PC-9 (cell line): Measurements from ENCODE around the gene FOLR1. TPM values are rescaled to one million over a fixed set of nuclear protein-coding genes. Genes with fewer than 3 reads are reported as not detected.

Experiments
- BruUV-seq: library from RNA; stranded (reverse); fragments of 400-500 nt; replicated peaks from 2 replicates; lab custom pipeline; 2021; lab: Mats Ljungman, UMichigan
- CTCF ChIA-PET: fragments of 300-600 bp; sonication (Branson Sonifier 250); formaldehyde crosslinking; loops from one replicate; lab custom pipeline; 2022; ENCODE audit warnings: antibody characterized with exemption; lab: Charles Lee
- POLR2A ChIA-PET: fragments of 300-600 bp; sonication (Branson Sonifier 250); formaldehyde crosslinking; loops from one replicate; lab custom pipeline; 2022; ENCODE audit warnings: antibody characterized with exemption; ENCODE audit not compliant: unreplicated experiment; lab: Charles Lee
- DNase-seq, 2 experiments: peaks; one replicate each; pipeline versions ENCODE4 v3.0.0 to v3.0.0-alpha.2; 2015 to 2022; ENCODE audit warnings: mixed read lengths in 1 of 2
- H2AFZ ChIP-seq: fragments of 200-600 bp; sonication (generic); 2 replicates; pipeline ENCODE4 v1.8.1; 2017; ENCODE audit warnings: antibody characterized with exemption
- H3F3A ChIP-seq: fragments of 200-600 bp; sonication (generic); 2 replicates; pipeline ENCODE4 v1.8.1; 2017; ENCODE audit warnings: antibody characterized with exemption, mild to moderate bottlenecking, low read depth; ENCODE audit not compliant: insufficient read depth
- H3K27ac ChIP-seq: fragments of 200-600 bp; sonication (generic); 2 replicates; pipeline ENCODE4 v1.6.1; 2016; ENCODE audit warnings: mixed run types
- H3K27me3 ChIP-seq: fragments of 200-600 bp; sonication (generic); 2 replicates; pipeline ENCODE4 v1.6.1; 2016; ENCODE audit warnings: low read depth, mixed run types; ENCODE audit not compliant: insufficient read depth
- H3K36me3 ChIP-seq: fragments of 200-600 bp; sonication (generic); 2 replicates; pipeline ENCODE4 v1.6.1; 2016; ENCODE audit warnings: low read depth, mixed run types
- H3K4me1 ChIP-seq: fragments of 200-600 bp; sonication (generic); replicated peaks from 2 replicates; pipeline ENCODE4 v1.6.1; 2016; ENCODE audit warnings: mixed run types; ENCODE audit not compliant: insufficient read depth
- H3K4me2 ChIP-seq: fragments of 200-600 bp; sonication (generic); 2 replicates; pipeline ENCODE4 v1.6.1; 2017; ENCODE audit warnings: mixed run types
- H3K4me3 ChIP-seq: fragments of 200-600 bp; sonication (generic); 2 replicates; pipeline ENCODE4 v1.6.1; 2016; ENCODE audit warnings: mixed run types
- H3K79me2 ChIP-seq: fragments of 200-600 bp; sonication (generic); 2 replicates; pipeline ENCODE4 v1.6.1; 2017; ENCODE audit warnings: low read depth, mixed run types
- H3K9me2 ChIP-seq: fragments of 200-600 bp; sonication (generic); 2 replicates; pipeline ENCODE4 v1.8.1; 2017; ENCODE audit warnings: mild to moderate bottlenecking; ENCODE audit not compliant: insufficient read depth
- H3K9me3 ChIP-seq: fragments of 200-600 bp; sonication (generic); 2 replicates; pipeline ENCODE4 v1.8.1; 2016; ENCODE audit warnings: low read depth; ENCODE audit not compliant: insufficient read depth
- H4K20me1 ChIP-seq: fragments of 200-600 bp; sonication (generic); 2 replicates; pipeline ENCODE4 v1.8.1; 2017; ENCODE audit not compliant: insufficient read depth
- CTCF ChIP-seq: fragments of 200-600 bp; sonication (generic); conservative IDR thresholded peaks from 2 replicates; pipeline ENCODE4 v1.6.1; 2017; ENCODE audit warnings: mixed run types, antibody characterized with exemption, mild to moderate bottlenecking, moderate library complexity
- EZH2 ChIP-seq: fragments of 200-600 bp; sonication (generic); IDR thresholded peaks from 2 replicates; pipeline ENCODE4 v1.8.0; 2017; ENCODE audit warnings: antibody characterized with exemption, low read depth
- intact Hi-C: fragments of 100-400 bp; cut with micrococcal nuclease; formaldehyde crosslinking; loops from one replicate; pipeline ENCODE4 v1.10.0; 2022; ENCODE audit not compliant: unreplicated experiment
- total RNA-seq: library from RNA; stranded (reverse); gene quantifications from 2 replicates; pipeline ENCODE4 v1.2.3, GENCODE V29; 2021

Gene FOLR1
- total RNA-seq, 1 experiment from 2014 or later = 4.7 TPM

DNA sequence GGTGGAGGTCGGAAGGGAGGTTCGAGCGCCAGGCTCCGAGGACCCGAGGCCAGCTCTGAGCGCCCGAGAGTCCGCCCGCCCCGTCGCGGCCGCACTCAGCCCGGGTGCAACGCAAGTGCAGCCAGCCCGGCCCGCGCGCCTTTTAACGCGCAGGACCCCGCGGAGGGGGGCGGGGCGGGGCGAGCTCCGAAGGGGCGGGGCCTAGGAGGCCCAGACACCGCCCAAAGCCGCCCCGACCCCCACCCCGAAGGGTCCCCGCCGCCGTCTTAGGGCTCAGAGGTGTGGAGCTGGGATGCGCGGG is 52.1 kb downstream of the FOLR1 start, which contains the start of gene PHOX2A:
PHOX2A (minus strand) TSS at position 117 of the 301 bp plus-strand sequence. CDS start 172 bp downstream, outside the sequence.
- H3K4me3 ChIP-seq = no peak within 1 kb of the TSS
- no peak within 1 kb of the TSS for H3K27ac ChIP-seq
- no peaks in the 10 kb centered on the region for H3K4me1 ChIP-seq
- TF ChIP-seq EZH2 (no peak), CTCF (no peak)
- H3K27me3 ChIP-seq = peaks cover 31% of the 10 kb centered on the region; the same call in 1 of the 2 replicates
- no peaks in the 10 kb centered on the region for H3K36me3 ChIP-seq
- ChIA-PET CTCF (no interaction called here), POLR2A (no interaction called here)
- H3K79me2 ChIP-seq = no peaks in the 10 kb centered on the region
- no TSS peak for BruUV-seq
- H4K20me1 ChIP-seq = no peaks in the 10 kb centered on the region
- intact Hi-C loops = no loop called here
- H3F3A ChIP-seq = no peaks in the 10 kb centered on the region
- H3K9me2 ChIP-seq = no peaks in the 10 kb centered on the region
- no peak within 1 kb of the TSS for H2AFZ ChIP-seq
- no peak within 1 kb of the TSS for H3K4me2 ChIP-seq
- no peak for DNase-seq
- no peaks in the 10 kb centered on the region for H3K9me3 ChIP-seq

DNA sequence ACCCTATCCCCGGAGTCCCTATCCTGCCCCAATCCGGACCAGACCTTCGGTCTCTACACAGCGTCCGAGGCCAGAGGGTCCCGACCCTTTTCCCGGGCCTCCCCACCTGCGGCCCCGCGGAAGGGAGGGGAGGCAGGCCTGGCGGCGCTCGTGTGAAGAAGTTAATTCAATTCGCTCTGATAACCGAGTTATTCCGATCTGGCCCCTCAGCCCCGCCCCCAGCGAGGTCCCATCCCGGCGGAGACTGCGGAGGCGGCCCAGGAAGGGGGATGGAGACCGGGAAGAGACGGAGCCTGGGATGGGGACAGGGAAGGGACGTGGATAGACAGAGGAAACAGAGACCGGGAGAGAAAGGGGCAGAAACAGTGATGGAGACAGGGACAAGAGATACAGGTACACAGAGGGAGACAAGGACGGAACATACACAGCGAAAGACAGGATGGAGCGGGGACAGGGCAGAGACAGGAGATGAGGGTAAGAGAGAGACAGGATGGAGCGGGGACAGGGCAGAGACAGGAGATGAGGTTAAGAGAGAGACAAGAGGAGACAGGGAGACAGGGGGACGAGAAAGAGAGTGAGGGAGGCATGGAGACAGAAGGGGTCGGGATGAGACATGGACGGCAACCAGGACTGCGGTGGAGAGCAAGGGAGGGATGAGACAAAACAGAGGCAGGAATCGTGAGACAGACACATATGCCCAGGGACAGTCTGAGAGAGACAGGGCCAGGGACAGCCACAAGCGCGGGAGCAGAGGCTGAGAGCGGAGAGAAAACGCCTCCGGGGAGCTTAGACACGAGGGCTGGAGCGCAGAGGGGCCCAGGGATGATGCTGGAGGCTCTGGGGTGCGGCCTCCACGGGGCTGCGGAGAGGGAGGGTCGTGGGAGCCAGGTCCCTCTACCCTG is 52.7 kb downstream of the FOLR1 start:
- intact Hi-C loops = loop anchor here (5.0 kb wide), 1 partner anchor 168 kb away; no protein-coding TSS in a partner anchor

More for the DNA sequence above, 52.7 kb downstream of the FOLR1 start:
- H3K36me3 ChIP-seq = no peaks in the 10 kb centered on the region
- peaks cover 31% of the 10 kb centered on the region; the same call in 1 of the 2 replicates for H3K27me3 ChIP-seq
- H3K4me1 ChIP-seq = no peaks in the 10 kb centered on the region
- ChIA-PET POLR2A (no interaction called here), CTCF (interaction anchor here (1.4 kb wide), 1 partner anchor 186 kb away, joined by 3 read pairs; no protein-coding TSS in a partner anchor)
- no peak overlapping the region for H3K4me3 ChIP-seq
- no peak overlapping the region for H2AFZ ChIP-seq
- H3K4me2 ChIP-seq = no peak overlapping the region
- no peaks in the 10 kb centered on the region for H3K9me2 ChIP-seq
- TF ChIP-seq CTCF (no peak), EZH2 (no peak)
- H3K27ac ChIP-seq = no peak overlapping the region
- BruUV-seq = no TSS peak
- DNase-seq = no peak
- H3K9me3 ChIP-seq = no peaks in the 10 kb centered on the region
- no peaks in the 10 kb centered on the region for H3K79me2 ChIP-seq
- H4K20me1 ChIP-seq = no peaks in the 10 kb centered on the region
- no peaks in the 10 kb centered on the region for H3F3A ChIP-seq
